HCT116 (cell line): Measurements from ENCODE around the gene OR10J1. TPM values are rescaled to one million over a fixed set of nuclear protein-coding genes. Genes with fewer than 3 reads are reported as not detected.

Experiments used
- ATAC-seq: fragments of 200-7000 bp; cut with Tn5 transposase; 2 replicates; pipeline ENCODE4 v1.9.1; 2020; ENCODE audit warnings: mild to moderate bottlenecking, moderate library complexity
- BruUV-seq: library from RNA; stranded (reverse); fragments of 400-500 nt; replicated peaks from 2 replicates; lab custom pipeline; 2021; lab: Mats Ljungman, UMichigan
- CTCF ChIA-PET: fragments of 300-600 bp; sonication (Branson Sonifier 250); formaldehyde crosslinking; loops from one replicate; lab custom pipeline; 2021; ENCODE audit warnings: antibody characterized with exemption; lab: Charles Lee
- POLR2A ChIA-PET: fragments of 300-600, 350-600 bp; sonication (Branson Sonifier 250); formaldehyde crosslinking; loops from one replicate; lab custom pipeline; 2021; ENCODE audit warnings: antibody characterized with exemption; lab: Charles Lee
- RAD21 ChIA-PET, 2 experiments: fragments of 300-600 bp; sonication (Branson Sonifier 250); formaldehyde crosslinking; loops; one replicate each; lab custom pipeline; 2023; ENCODE audit warnings: low total read pairs in 2 of 2; ENCODE audit not compliant: uncharacterized antibody in 2 of 2, unreplicated experiment in 2 of 2, low non-redundant PET in 1 of 2; lab: Charles Lee
- DNase-seq: peaks from one replicate; pipeline ENCODE4 v3.0.0-alpha.2; 2010; ENCODE audit warnings: low read depth, low spot score
- H2AFZ ChIP-seq: fragments of 200-600 bp; shearing (Covaris generic), sonication (generic); 2 replicates; pipeline ENCODE4 v1.6.1; 2017; ENCODE audit warnings: low read depth, mixed run types, mixed read lengths, antibody characterized with exemption, low read length; ENCODE audit not compliant: poor library complexity, severe bottlenecking
- H3K27ac ChIP-seq: 2 replicates; pipeline ENCODE4 v1.5.1; 2012; ENCODE audit warnings: low read depth, low read length
- H3K27me3 ChIP-seq: fragments of 200-600 bp; sonication (generic); 2 replicates; pipeline ENCODE4 v1.6.1; 2016; ENCODE audit warnings: mixed run types, low read length, mixed read lengths; ENCODE audit not compliant: insufficient read depth
- H3K36me3 ChIP-seq, 2 experiments: fragments of 200-500 bp in 1 of 2; fragments of 200-600 bp in 1 of 2; sonication (Bioruptor generic) in 1 of 2; sonication (generic) in 1 of 2; 2 replicates each; pipeline versions ENCODE4 v1.5.1 to v1.6.1; 2014 to 2016; ENCODE audit warnings: low read length in 2 of 2, inconsistent platforms in 1 of 2, mixed read lengths in 1 of 2, mixed run types in 1 of 2; ENCODE audit not compliant: insufficient read depth in 2 of 2, control insufficient read depth in 1 of 2
- H3K4me1 ChIP-seq, 2 experiments: fragments of 200-600 bp in 1 of 2; sonication (generic) in 1 of 2; 2 replicates each; pipeline versions ENCODE4 v1.5.1 to v1.6.1; 2012 to 2017; ENCODE audit warnings: low read length in 2 of 2, inconsistent platforms in 1 of 2, mild to moderate bottlenecking in 1 of 2, mixed read lengths in 1 of 2, mixed run types in 1 of 2, moderate library complexity in 1 of 2; ENCODE audit not compliant: insufficient read depth in 2 of 2, control insufficient read depth in 1 of 2
- H3K4me2 ChIP-seq: fragments of 200-600 bp; sonication (generic); 2 replicates; pipeline ENCODE4 v1.6.1; 2017; ENCODE audit warnings: mixed run types, low read length, mixed read lengths
- H3K4me3 ChIP-seq, 2 experiments: fragments of 200-600 bp in 1 of 2; sonication (generic) in 1 of 2; replicated peaks in 1 of 2; 2 replicates each; pipeline ENCODE4 v1.5.1; 2011 to 2016; ENCODE audit warnings: low read length in 2 of 2, control low read depth in 1 of 2, low read depth in 1 of 2, mild to moderate bottlenecking in 1 of 2, mixed read lengths in 1 of 2, mixed run types in 1 of 2
- H3K79me2 ChIP-seq: fragments of 200-600 bp; sonication (generic); 2 replicates; pipeline ENCODE4 v1.6.1; 2017; ENCODE audit warnings: mild to moderate bottlenecking, mixed run types, low read length, moderate library complexity, mixed read lengths; ENCODE audit not compliant: insufficient read depth
- H3K9ac ChIP-seq: fragments of 200-600 bp; sonication (generic); 2 replicates; pipeline ENCODE4 v1.6.1; 2016; ENCODE audit warnings: low read length, mixed read lengths
- H3K9me2 ChIP-seq: fragments of 200-600 bp; sonication (generic), shearing (Covaris generic); 2 replicates; pipeline ENCODE4 v1.6.1; 2017; ENCODE audit warnings: mixed run types, mild to moderate bottlenecking, moderate library complexity; ENCODE audit not compliant: insufficient read depth
- H3K9me3 ChIP-seq, 2 experiments: fragments of 200-500 bp in 1 of 2; fragments of 200-600 bp in 1 of 2; sonication (Bioruptor generic) in 1 of 2; sonication (generic) in 1 of 2; 2 replicates each; pipeline ENCODE4 v1.6.1; 2014 to 2017; ENCODE audit warnings: low read length in 2 of 2, mixed read lengths in 2 of 2, inconsistent platforms in 1 of 2, low read depth in 1 of 2, mild to moderate bottlenecking in 1 of 2, mixed run types in 1 of 2, moderate library complexity in 1 of 2; ENCODE audit not compliant: control insufficient read depth in 1 of 2, insufficient read depth in 1 of 2
- H4K20me1 ChIP-seq: fragments of 200-600 bp; sonication (generic), shearing (Covaris generic); 2 replicates; pipeline ENCODE4 v1.6.1; 2017; ENCODE audit warnings: mixed run types, mild to moderate bottlenecking, moderate library complexity; ENCODE audit not compliant: insufficient read depth
- ATF3 ChIP-seq: IDR thresholded peaks from 2 replicates; pipeline ENCODE4 v1.6.1; 2012
- CBX3 ChIP-seq: IDR thresholded peaks from 2 replicates; pipeline ENCODE4 v1.6.1; 2012; ENCODE audit warnings: low read depth
- CEBPB ChIP-seq: IDR thresholded peaks from 2 replicates; pipeline ENCODE4 v1.6.1; 2012; ENCODE audit warnings: low read depth
- CTCF ChIP-seq, 3 experiments: fragments of 200-600 bp in 1 of 3; sonication (generic) in 1 of 3; IDR thresholded peaks in 2 of 3; conservative IDR thresholded peaks in 1 of 3; 2 replicates each; pipeline ENCODE4 v1.5.1; 2012 to 2017; ENCODE audit warnings: low read depth in 2 of 3, low read length in 2 of 3, antibody characterized with exemption in 1 of 3, borderline replicate concordance in 1 of 3, control low read depth in 1 of 3, mild to moderate bottlenecking in 1 of 3, mixed read lengths in 1 of 3, mixed run types in 1 of 3, moderate library complexity in 1 of 3; ENCODE audit not compliant: insufficient read depth in 1 of 3
- ELF1 ChIP-seq: IDR thresholded peaks from 2 replicates; pipeline ENCODE4 v1.6.1; 2012; ENCODE audit warnings: low read depth, borderline replicate concordance
- JUND ChIP-seq: IDR thresholded peaks from 2 replicates; pipeline ENCODE4 v1.6.1; 2012
- MAX ChIP-seq: IDR thresholded peaks from 2 replicates; pipeline ENCODE4 v1.6.1; 2012
- POLR2AphosphoS5 ChIP-seq: IDR thresholded peaks from 2 replicates; pipeline ENCODE4 v1.6.1; 2011; ENCODE audit warnings: mild to moderate bottlenecking, low read depth, low read length, moderate library complexity
- RAD21 ChIP-seq: IDR thresholded peaks from 2 replicates; pipeline ENCODE4 v1.6.1; 2012; ENCODE audit warnings: low read depth, mild to moderate bottlenecking
- REST ChIP-seq: IDR thresholded peaks from 2 replicates; pipeline ENCODE4 v1.6.1; 2012; ENCODE audit warnings: low read depth
- SIN3A ChIP-seq: IDR thresholded peaks from 2 replicates; pipeline ENCODE4 v1.6.1; 2012; ENCODE audit warnings: low read depth
- SRF ChIP-seq: IDR thresholded peaks from 2 replicates; pipeline ENCODE4 v1.6.1; 2012; ENCODE audit warnings: low read depth
- TCF7L2 ChIP-seq: IDR thresholded peaks from 2 replicates; pipeline ENCODE4 v1.7.0; 2011; ENCODE audit warnings: borderline replicate concordance, inconsistent platforms; ENCODE audit not compliant: insufficient read depth, insufficient read length; ENCODE audit errors: extremely low read depth
- ZBTB33 ChIP-seq: IDR thresholded peaks from 2 replicates; pipeline ENCODE4 v1.6.1; 2011; ENCODE audit warnings: mild to moderate bottlenecking, low read length, moderate library complexity; ENCODE audit not compliant: insufficient replicate concordance; ENCODE audit errors: extremely low read depth
- ZFX ChIP-seq: fragments of 450-650 bp; IDR thresholded peaks from 2 replicates; pipeline ENCODE4 v1.6.1; 2017
- ZNF274 ChIP-seq: fragments of 200-500 bp; sonication (Bioruptor generic); IDR thresholded peaks from 2 replicates; pipeline ENCODE4 v1.6.1; 2014; ENCODE audit warnings: mild to moderate bottlenecking, low read depth, low read length, inconsistent platforms
- intact Hi-C: fragments of 100-400 bp; cut with micrococcal nuclease; formaldehyde crosslinking; loops from 2 replicates; pipeline ENCODE4 v1.10.0; 2022
- total RNA-seq: library from RNA; stranded (reverse); gene quantifications from one replicate; pipeline ENCODE4 v1.2.1, GENCODE V29; 2021; ENCODE audit not compliant: unreplicated experiment

Gene OR10J1
- total RNA-seq, 1 experiment from 2014 or later: not detected

GRCh38 chr1:159443066-159443750 is 3.7 kb downstream of the OR10J1 start (continued):
- no peak for TF ChIP-seq CBX3
- TF ChIP-seq ATF3: no peak
- no peak for TF ChIP-seq SIN3A
- TF ChIP-seq, all 23 proteins: peak for 0

GRCh38 chr1:159444511-159444910 is 5.0 kb downstream of the OR10J1 start:
- Histone ChIP-seq H3K4me3 (no peak overlapping the region), H3K27ac (no peak overlapping the region), H3K27me3 (peaks cover 5% of the 10 kb centered on the region; the same call in 1 of the 2 replicates), H3K9me2 (no peaks in the 10 kb centered on the region), H4K20me1 (no peaks in the 10 kb centered on the region), H3K9me3 (no peaks in the 10 kb centered on the region), H3K36me3 (no peaks in the 10 kb centered on the region), H3K4me1 (no peaks in the 10 kb centered on the region)
- ChIA-PET RAD21 (no interaction called here), POLR2A (no interaction called here)
- DNase-seq (no peak), ATAC-seq (no peak)
- TF ChIP-seq ZNF274: no peak
- no peak for TF ChIP-seq CBX3
- TF ChIP-seq SRF: no peak
- TF ChIP-seq SIN3A: no peak
- no peak for TF ChIP-seq POLR2AphosphoS5
- TF ChIP-seq ZBTB33: no peak
- no peak for TF ChIP-seq CTCF (IDR thresholded peaks at IDR 0.05 in 2 of 3, conservative IDR thresholded peaks at IDR 0.05 in 1 of 3; ENCODE audit: borderline replicate concordance in 1 of 3, insufficient read depth in 1 of 3, low read depth in 2 of 3, low read length in 2 of 3)
- TF ChIP-seq ZFX: no peak
- no peak for TF ChIP-seq TCF7L2
- no peak for TF ChIP-seq JUND
- TF ChIP-seq RAD21: no peak
- no peak for TF ChIP-seq MAX
- no peak for TF ChIP-seq CEBPB
- no peak for TF ChIP-seq ELF1
- TF ChIP-seq REST: no peak
- TF ChIP-seq, all 23 proteins: peak for 0
- no TSS peak for BruUV-seq
- Histone ChIP-seq H3K79me2 (no peaks in the 10 kb centered on the region), H3K4me2 (no peak overlapping the region), H3K9ac (no peak overlapping the region), H2AFZ (no peak overlapping the region)
- intact Hi-C loops: no loop called here
- CTCF ChIA-PET: no interaction called here
